Heart left ventricle (tissue), 13 donors: ENCODE results near the gene TXLNA.

Source experiments
- CTCF ChIP-seq, 12 donors: fragments of 200-600 bp; sonication (generic) in 4 of 12; IDR thresholded peaks; one replicate each; pipeline versions ENCODE4 v1.5.0 to v1.8.0; 2018 to 2022; ENCODE audit warnings: antibody characterized with exemption in 12 of 12, mild to moderate bottlenecking in 5 of 12
- POLR2A ChIP-seq, 2 donors: fragments of 450-650 bp; IDR thresholded peaks; one replicate each; pipeline ENCODE4 v1.6.1; 2017; ENCODE audit warnings: antibody characterized with exemption in 2 of 2, mild to moderate bottlenecking in 2 of 2, moderate library complexity in 2 of 2
- donor health status: ischemic (EF 13 %, LVEDD 7.1; RV severe dilation, severe dysfunction).
- donor health status: DM: no; HTN: yes; CAD: no.
- donor health status: DM: no; HTN: no; CAD: no.
- donor health status: ischemic (EF 25% LVEDD 6.9; RV normal size, moderate dysfunction).
- donor health status: ischemic (EF 25% LVEDD 5.7; RV mildly dilated, moderate dysfunction).
- donor health status: ischemic (EF 35%, LVEDD 5.7; RV mildly dilated, moderate dysfunction).
- donor health status: nonischemic (EF 11% LVEDD 7.7; RV severe dilation, severe dysfunction).
- donor health status: DM: yes; HTN: yes; CAD: no.
- donor health status: PGD.
- donor health status: ischemic (EF 29% LVEDD 5.4; RV normal size, mild dysfunction).
- donor health status: nonischemic (EF 23%, LVEDD 6.1; RV moderate dilation, normal function).

- TF ChIP-seq CTCF (IDR thresholded peaks at IDR 0.05) (no peak), POLR2A (IDR thresholded peaks at IDR 0.05) (peak in 1 of 2 donors; percentile 24)
Measured at GRCh38 chr1:32200226-32201010, 20.9 kb downstream of the TXLNA start, which contains the start of gene CCDC28B.
